H9 (cell line): Measurements from ENCODE around the gene PLEKHD1. TPM values are rescaled to one million over a fixed set of nuclear protein-coding genes. Genes with fewer than 3 reads are reported as not detected.

Experiments used
- DNase-seq: peaks from one replicate; pipeline ENCODE4 v3.0.0-alpha.2; 2017
- H2AFZ ChIP-seq: one replicate; pipeline ENCODE4 v1.6.1; 2013; ENCODE audit warnings: mild to moderate bottlenecking, low read length, control low read depth, moderate library complexity
- H2AK5ac ChIP-seq: 2 replicates; pipeline ENCODE4 v1.6.1; 2013; ENCODE audit warnings: low read length, control low read depth, mixed read lengths; ENCODE audit not compliant: insufficient read length
- H2BK120ac ChIP-seq: one replicate; pipeline ENCODE4 v1.6.1; 2013; ENCODE audit warnings: low read depth, mild to moderate bottlenecking, low read length, control low read depth, inconsistent platforms; ENCODE audit not compliant: poor library complexity, severe bottlenecking
- H2BK12ac ChIP-seq: 2 replicates; pipeline ENCODE4 v1.6.1; 2013; ENCODE audit warnings: low read length, control low read depth, mixed read lengths, low read depth; ENCODE audit not compliant: insufficient read length
- H2BK15ac ChIP-seq: 2 replicates; pipeline ENCODE4 v1.6.1; 2013; ENCODE audit warnings: low read depth, low read length, control low read depth
- H2BK20ac ChIP-seq: one replicate; pipeline ENCODE4 v1.6.1; 2013; ENCODE audit warnings: low read depth, mild to moderate bottlenecking, low read length, control low read depth, inconsistent platforms; ENCODE audit not compliant: poor library complexity, severe bottlenecking
- H2BK5ac ChIP-seq: 2 replicates; pipeline ENCODE4 v1.6.1; 2013; ENCODE audit warnings: low read length, control low read depth, mixed read lengths; ENCODE audit not compliant: insufficient read length
- H3K14ac ChIP-seq: 2 replicates; pipeline ENCODE4 v1.6.1; 2013; ENCODE audit warnings: low read length, control low read depth; ENCODE audit not compliant: insufficient read depth
- H3K18ac ChIP-seq: 2 replicates; pipeline ENCODE4 v1.6.1; 2013; ENCODE audit warnings: low read depth, mild to moderate bottlenecking, mixed read lengths, low read length, control low read depth; ENCODE audit not compliant: insufficient read length
- H3K23ac ChIP-seq: 2 replicates; pipeline ENCODE4 v1.6.1; 2013; ENCODE audit warnings: low read length, control low read depth, mixed read lengths, low read depth; ENCODE audit not compliant: insufficient read length
- H3K23me2 ChIP-seq: 2 replicates; pipeline ENCODE4 v1.6.1; 2013; ENCODE audit warnings: low read depth, mild to moderate bottlenecking, mixed read lengths, low read length, control low read depth; ENCODE audit not compliant: insufficient read length, poor library complexity, severe bottlenecking
- H3K27ac ChIP-seq: 2 replicates; pipeline ENCODE4 v1.5.1; 2013; ENCODE audit warnings: low read length, control low read depth, mixed read lengths, low read depth; ENCODE audit not compliant: insufficient read length
- H3K27me3 ChIP-seq: 2 replicates; pipeline ENCODE4 v1.6.1; 2013; ENCODE audit warnings: low read length, control low read depth, inconsistent platforms; ENCODE audit not compliant: insufficient read depth
- H3K4ac ChIP-seq: 2 replicates; pipeline ENCODE4 v1.6.1; 2013; ENCODE audit warnings: low read depth, mild to moderate bottlenecking, control low read depth, inconsistent platforms, low read length, moderate library complexity
- H3K4me1 ChIP-seq: 2 replicates; pipeline ENCODE4 v1.6.1; 2013; ENCODE audit warnings: low read length, control low read depth, inconsistent platforms; ENCODE audit not compliant: insufficient read depth
- H3K4me2 ChIP-seq: 2 replicates; pipeline ENCODE4 v1.6.1; 2013; ENCODE audit warnings: low read length, control low read depth, mixed read lengths; ENCODE audit not compliant: insufficient read length, insufficient read depth
- H3K56ac ChIP-seq: 2 replicates; pipeline ENCODE4 v1.6.1; 2013; ENCODE audit warnings: low read depth, mild to moderate bottlenecking, mixed read lengths, low read length, control low read depth; ENCODE audit not compliant: insufficient read length
- H3K79me1 ChIP-seq: 2 replicates; pipeline ENCODE4 v1.6.1; 2013; ENCODE audit warnings: low read depth, mild to moderate bottlenecking, moderate library complexity, low read length, control low read depth, inconsistent platforms; ENCODE audit not compliant: insufficient read depth, poor library complexity, severe bottlenecking
- H3K79me2 ChIP-seq: 2 replicates; pipeline ENCODE4 v1.6.1; 2013; ENCODE audit warnings: low read length, control low read depth, inconsistent platforms; ENCODE audit not compliant: insufficient read depth
- H3K9ac ChIP-seq: 2 replicates; pipeline ENCODE4 v1.6.1; 2013; ENCODE audit warnings: low read length, control low read depth, mixed read lengths; ENCODE audit not compliant: insufficient read length; ENCODE audit errors: extremely low read depth
- H3K9me3 ChIP-seq: one replicate; pipeline ENCODE4 v1.6.1; 2013; ENCODE audit warnings: low read depth, low read length, inconsistent platforms; ENCODE audit not compliant: control insufficient read depth
- H3T11ph ChIP-seq: one replicate; pipeline ENCODE4 v1.6.1; 2013; ENCODE audit warnings: mild to moderate bottlenecking, low read length, control low read depth, inconsistent platforms
- H4K20me1 ChIP-seq: one replicate; pipeline ENCODE4 v1.6.1; 2013; ENCODE audit not compliant: control insufficient read depth, insufficient read length, insufficient read depth
- H4K5ac ChIP-seq: 2 replicates; pipeline ENCODE4 v1.6.1; 2013; ENCODE audit warnings: low read depth, mild to moderate bottlenecking, mixed read lengths, low read length, control low read depth; ENCODE audit not compliant: insufficient read length
- H4K8ac ChIP-seq: replicated peaks from 2 replicates; pipeline ENCODE4 v1.6.1; 2013; ENCODE audit warnings: low read length, control low read depth, mixed read lengths, low read depth; ENCODE audit not compliant: insufficient read length
- H4K91ac ChIP-seq: 2 replicates; pipeline ENCODE4 v1.6.1; 2013; ENCODE audit warnings: low read depth, mild to moderate bottlenecking, moderate library complexity, mixed read lengths, low read length, control low read depth; ENCODE audit not compliant: insufficient read length
- H3K27ac Mint-ChIP-seq, 3 experiments: 2 replicates in 2 of 3; 3 replicates in 1 of 3; pipeline ENCODE4 v1.8.0; 2020 to 2021; ENCODE audit warnings: mixed read lengths in 3 of 3, mild to moderate bottlenecking in 1 of 3, moderate library complexity in 1 of 3
- H3K27me3 Mint-ChIP-seq: 2 replicates; pipeline ENCODE4 v1.8.0; 2021; ENCODE audit warnings: low read depth, mild to moderate bottlenecking, moderate library complexity, mixed read lengths
- H3K36me3 Mint-ChIP-seq, 3 experiments: 2 replicates in 2 of 3; 3 replicates in 1 of 3; pipeline ENCODE4 v1.8.0; 2020 to 2021; ENCODE audit warnings: low read depth in 3 of 3, mixed read lengths in 3 of 3; ENCODE audit not compliant: insufficient read depth in 1 of 3
- H3K4me1 Mint-ChIP-seq, 2 experiments: 2 replicates each; pipeline ENCODE4 v1.8.0; 2020; ENCODE audit warnings: mixed read lengths in 2 of 2
- H3K4me3 Mint-ChIP-seq, 2 experiments: 2 replicates in 1 of 2; 3 replicates in 1 of 2; pipeline ENCODE4 v1.8.0; 2020 to 2021; ENCODE audit warnings: mild to moderate bottlenecking in 2 of 2, mixed read lengths in 2 of 2, moderate library complexity in 1 of 2
- H3K9me3 Mint-ChIP-seq, 2 experiments: 2 replicates in 1 of 2; 3 replicates in 1 of 2; pipeline ENCODE4 v1.8.0; 2020; ENCODE audit warnings: mild to moderate bottlenecking in 2 of 2, mixed read lengths in 2 of 2, moderate library complexity in 1 of 2
- WGBS: extraction: QIAGEN DNeasy Blood & Tissue Kit; methylation state at CpG from one replicate; pipeline ENCODE4 v1.1.7; 2013; ENCODE audit warnings: missing lambda C conversion rate, low lambda C conversion rate, mixed read lengths; ENCODE audit not compliant: insufficient read length; ENCODE audit errors: extremely low coverage; 5-methylcytosine and 5-hydroxymethylcytosine counted together
- total RNA-seq: library from RNA; stranded (reverse); gene quantifications from 2 replicates; pipeline ENCODE4 v1.2.1, GENCODE V29; 2021
- TF ChIP-seq, protein P1 (sequence below): fragments of 200-600 bp; sonication (generic); conservative IDR thresholded peaks from 3 replicates; pipeline ENCODE4 v1.8.0; 2021; ENCODE audit warnings: antibody characterized with exemption, mild to moderate bottlenecking

The PLEKHD1 gene
- total RNA-seq, 1 experiment from 2014 or later, result 0.37 TPM

DNA sequence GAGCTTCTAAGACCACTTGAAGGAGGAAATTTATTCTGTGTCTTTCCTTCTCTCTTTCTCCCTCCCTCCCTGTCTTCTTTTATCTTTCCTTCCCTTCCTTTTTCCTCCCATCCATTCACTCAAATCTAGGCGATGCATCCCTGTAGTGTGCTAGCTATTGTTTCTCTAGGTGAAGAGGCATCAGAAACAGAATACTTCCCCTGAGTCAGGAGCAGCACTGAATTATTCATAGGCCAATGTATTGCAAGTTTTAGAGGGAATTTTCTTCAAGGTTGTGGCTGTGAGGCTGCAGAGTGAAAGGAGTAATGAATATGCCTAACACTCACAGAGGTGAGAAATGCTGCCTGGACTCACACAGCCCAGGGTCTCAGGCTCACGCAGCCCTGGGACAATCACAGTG is 67.0 kb downstream of the PLEKHD1 start:
- TF ChIP-seq, protein P1, sequence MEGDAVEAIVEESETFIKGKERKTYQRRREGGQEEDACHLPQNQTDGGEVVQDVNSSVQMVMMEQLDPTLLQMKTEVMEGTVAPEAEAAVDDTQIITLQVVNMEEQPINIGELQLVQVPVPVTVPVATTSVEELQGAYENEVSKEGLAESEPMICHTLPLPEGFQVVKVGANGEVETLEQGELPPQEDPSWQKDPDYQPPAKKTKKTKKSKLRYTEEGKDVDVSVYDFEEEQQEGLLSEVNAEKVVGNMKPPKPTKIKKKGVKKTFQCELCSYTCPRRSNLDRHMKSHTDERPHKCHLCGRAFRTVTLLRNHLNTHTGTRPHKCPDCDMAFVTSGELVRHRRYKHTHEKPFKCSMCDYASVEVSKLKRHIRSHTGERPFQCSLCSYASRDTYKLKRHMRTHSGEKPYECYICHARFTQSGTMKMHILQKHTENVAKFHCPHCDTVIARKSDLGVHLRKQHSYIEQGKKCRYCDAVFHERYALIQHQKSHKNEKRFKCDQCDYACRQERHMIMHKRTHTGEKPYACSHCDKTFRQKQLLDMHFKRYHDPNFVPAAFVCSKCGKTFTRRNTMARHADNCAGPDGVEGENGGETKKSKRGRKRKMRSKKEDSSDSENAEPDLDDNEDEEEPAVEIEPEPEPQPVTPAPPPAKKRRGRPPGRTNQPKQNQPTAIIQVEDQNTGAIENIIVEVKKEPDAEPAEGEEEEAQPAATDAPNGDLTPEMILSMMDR, result no peak
- Histone ChIP-seq H4K8ac (no peak overlapping the region), H2AFZ (no peak overlapping the region), H3K9ac (no peak overlapping the region), H3T11ph (no peak overlapping the region), H3K14ac (no peak overlapping the region), H3K23me2 (peaks cover 4% of the 10 kb centered on the region), H3K4me1 (peaks cover 7% of the 10 kb centered on the region; the same call in 1 of the 2 replicates), H3K79me1 (no peaks in the 10 kb centered on the region), H2BK15ac (no peak overlapping the region), H3K79me2 (no peaks in the 10 kb centered on the region), H4K5ac (no peak overlapping the region), H3K27ac (no peak overlapping the region), H4K91ac (no peak overlapping the region), H3K18ac (no peak overlapping the region), H3K9me3 (no peaks in the 10 kb centered on the region), H4K20me1 (no peaks in the 10 kb centered on the region), H2BK5ac (no peak overlapping the region), H3K23ac (no peak overlapping the region), H3K4ac (no peak overlapping the region), H2BK120ac (no peak overlapping the region), H2AK5ac (no peak overlapping the region), H2BK20ac (no peak overlapping the region), H2BK12ac (no peak overlapping the region), H3K56ac (no peak overlapping the region), H3K27me3 (no peaks in the 10 kb centered on the region), H3K4me2 (no peak overlapping the region)
- Mint-ChIP-seq H3K36me3 (peaks cover 0 to 3% (median 0%) of the 10 kb centered on the region in 3 experiments; a peak in 2 of 7 replicates), H3K4me1 (peaks cover 29 to 34% of the 10 kb centered on the region in 2 experiments), H3K9me3 (no peaks in the 10 kb centered on the region; a peak in 1 of 5 replicates), H3K4me3 (no peak overlapping the region), H3K27ac (peak overlapping the region in 2 of 3 experiments; percentile 15 to 36; a peak in 4 of 7 replicates), H3K27me3 (peaks cover 13% of the 10 kb centered on the region)
- no peak for DNase-seq
- no CpG with 5 or more reads among the region's 2 CpGs for WGBS
